Chondrocyte (in vitro differentiated cells): Measurements from ENCODE around the gene SIGLECL1. TPM values are rescaled to one million over a fixed set of nuclear protein-coding genes. Genes with fewer than 3 reads are reported as not detected.

Experiments
- DNase-seq: peaks from one replicate; pipeline ENCODE4 v3.0.0; 2021; ENCODE audit warnings: mixed read lengths, low spot score
- H3K27ac Mint-ChIP-seq: one replicate; pipeline ENCODE4 v1.8.0; 2021; ENCODE audit warnings: mild to moderate bottlenecking, moderate library complexity, mixed read lengths; ENCODE audit not compliant: unreplicated experiment
- H3K27me3 Mint-ChIP-seq: 2 replicates; pipeline ENCODE4 v1.8.0; 2021; ENCODE audit warnings: low read depth, mixed read lengths
- H3K36me3 Mint-ChIP-seq: 2 replicates; pipeline ENCODE4 v1.8.0; 2021; ENCODE audit warnings: low read depth, mixed read lengths
- H3K4me1 Mint-ChIP-seq: 2 replicates; pipeline ENCODE4 v1.8.0; 2021; ENCODE audit warnings: low read depth, mild to moderate bottlenecking, mixed read lengths
- H3K4me3 Mint-ChIP-seq: one replicate; pipeline ENCODE4 v1.8.0; 2021; ENCODE audit warnings: mild to moderate bottlenecking, moderate library complexity, mixed read lengths; ENCODE audit not compliant: unreplicated experiment
- H3K9me3 Mint-ChIP-seq: 2 replicates; pipeline ENCODE4 v1.8.0; 2021; ENCODE audit warnings: low read depth, mixed read lengths
- long read RNA-seq: library from polyadenylated mRNA; stranded (forward); transcript quantifications from one replicate; pipeline ENCODE4 v2.0.0, GENCODE V29; 2021
- total RNA-seq: library from RNA; stranded (reverse); gene quantifications from 3 replicates; pipeline ENCODE4 v1.2.1, GENCODE V29; 2021
- TF ChIP-seq, protein P1 (sequence below): fragments of 200-600 bp; sonication (generic); IDR thresholded peaks from 2 replicates; pipeline ENCODE4 v1.5.0; 2021; ENCODE audit warnings: antibody characterized with exemption, mild to moderate bottlenecking, moderate library complexity

The SIGLECL1 gene
- not detected in 3 replicates for total RNA-seq
- long read RNA-seq = 0 reads

DNA sequence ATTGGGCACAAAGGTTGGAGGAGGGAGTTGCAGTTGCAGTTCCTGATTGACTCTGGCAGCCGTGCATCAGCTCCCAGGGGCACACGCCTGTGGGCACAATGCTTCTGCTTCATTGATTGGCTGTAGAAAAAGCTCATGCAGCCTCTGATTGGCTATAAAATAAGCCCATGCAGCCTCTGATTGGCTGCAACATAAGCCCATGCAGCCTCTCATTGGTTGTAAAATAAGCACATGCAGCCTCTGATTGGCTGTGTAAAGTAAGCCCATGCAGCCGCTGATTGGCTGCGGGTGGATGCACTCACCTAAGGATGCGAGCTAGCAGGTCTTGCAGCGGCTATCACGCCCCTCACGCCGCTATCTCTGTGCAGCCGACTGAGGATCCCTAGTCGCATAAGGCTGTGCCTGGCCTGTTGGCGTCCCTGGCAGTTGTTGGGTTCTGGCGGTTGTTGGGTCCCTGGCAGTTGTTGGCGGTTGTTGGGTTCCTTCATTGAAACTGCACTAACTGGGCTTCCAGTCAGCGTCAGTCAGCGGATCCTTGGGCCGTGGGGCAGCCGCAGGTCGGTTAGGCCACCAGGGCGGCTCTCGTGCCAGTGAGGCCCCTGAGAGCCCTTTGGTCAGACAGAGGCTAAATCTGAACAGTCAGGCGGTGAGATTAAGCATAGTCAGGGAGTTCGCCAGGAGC is at the start of gene SIGLECL1:
Gene SIGLECL1, plus strand, starts transcription at position 295 of the 682 bp plus-strand sequence. CDS start 12,993 bp downstream, outside the sequence.
- DNase-seq = no peak
- TF ChIP-seq, protein P1, sequence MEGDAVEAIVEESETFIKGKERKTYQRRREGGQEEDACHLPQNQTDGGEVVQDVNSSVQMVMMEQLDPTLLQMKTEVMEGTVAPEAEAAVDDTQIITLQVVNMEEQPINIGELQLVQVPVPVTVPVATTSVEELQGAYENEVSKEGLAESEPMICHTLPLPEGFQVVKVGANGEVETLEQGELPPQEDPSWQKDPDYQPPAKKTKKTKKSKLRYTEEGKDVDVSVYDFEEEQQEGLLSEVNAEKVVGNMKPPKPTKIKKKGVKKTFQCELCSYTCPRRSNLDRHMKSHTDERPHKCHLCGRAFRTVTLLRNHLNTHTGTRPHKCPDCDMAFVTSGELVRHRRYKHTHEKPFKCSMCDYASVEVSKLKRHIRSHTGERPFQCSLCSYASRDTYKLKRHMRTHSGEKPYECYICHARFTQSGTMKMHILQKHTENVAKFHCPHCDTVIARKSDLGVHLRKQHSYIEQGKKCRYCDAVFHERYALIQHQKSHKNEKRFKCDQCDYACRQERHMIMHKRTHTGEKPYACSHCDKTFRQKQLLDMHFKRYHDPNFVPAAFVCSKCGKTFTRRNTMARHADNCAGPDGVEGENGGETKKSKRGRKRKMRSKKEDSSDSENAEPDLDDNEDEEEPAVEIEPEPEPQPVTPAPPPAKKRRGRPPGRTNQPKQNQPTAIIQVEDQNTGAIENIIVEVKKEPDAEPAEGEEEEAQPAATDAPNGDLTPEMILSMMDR = no peak
- no peaks in the 10 kb centered on the region for H3K27me3 Mint-ChIP-seq
- no peaks in the 10 kb centered on the region for H3K36me3 Mint-ChIP-seq
- H3K9me3 Mint-ChIP-seq = peaks cover 6% of the 10 kb centered on the region
- H3K4me1 Mint-ChIP-seq = no peaks in the 10 kb centered on the region
- H3K4me3 Mint-ChIP-seq = no peak within 1 kb of the TSS
- H3K27ac Mint-ChIP-seq = no peak within 1 kb of the TSS

GRCh38 chr19:51201712-51202111 is 49.2 kb upstream of the SIGLECL1 start:
- no peak for DNase-seq
- Mint-ChIP-seq H3K36me3 (no peaks in the 10 kb centered on the region), H3K27ac (no peak overlapping the region), H3K4me1 (no peaks in the 10 kb centered on the region), H3K27me3 (peaks cover 7% of the 10 kb centered on the region), H3K4me3 (no peak overlapping the region), H3K9me3 (no peaks in the 10 kb centered on the region)
- TF ChIP-seq, protein P1 = no peak

- Mint-ChIP-seq H3K9me3 (no peaks in the 10 kb centered on the region), H3K27ac (no peak overlapping the region), H3K4me1 (no peaks in the 10 kb centered on the region), H3K4me3 (no peak overlapping the region), H3K36me3 (no peaks in the 10 kb centered on the region), H3K27me3 (peaks cover 7% of the 10 kb centered on the region)
- TF ChIP-seq, protein P1 = no peak
- no peak for DNase-seq
Observed at GRCh38 chr19:51203916-51204315, 47.0 kb upstream of the SIGLECL1 start.

GRCh38 chr19:51204321-51204720 is 46.6 kb upstream of the SIGLECL1 start:
- TF ChIP-seq, protein P1 = no peak
- H3K9me3 Mint-ChIP-seq = no peaks in the 10 kb centered on the region
- H3K36me3 Mint-ChIP-seq = no peaks in the 10 kb centered on the region
- DNase-seq = no peak
- peaks cover 7% of the 10 kb centered on the region for H3K27me3 Mint-ChIP-seq
- H3K4me1 Mint-ChIP-seq = no peaks in the 10 kb centered on the region
- H3K4me3 Mint-ChIP-seq = no peak overlapping the region
- H3K27ac Mint-ChIP-seq = no peak overlapping the region

DNA sequence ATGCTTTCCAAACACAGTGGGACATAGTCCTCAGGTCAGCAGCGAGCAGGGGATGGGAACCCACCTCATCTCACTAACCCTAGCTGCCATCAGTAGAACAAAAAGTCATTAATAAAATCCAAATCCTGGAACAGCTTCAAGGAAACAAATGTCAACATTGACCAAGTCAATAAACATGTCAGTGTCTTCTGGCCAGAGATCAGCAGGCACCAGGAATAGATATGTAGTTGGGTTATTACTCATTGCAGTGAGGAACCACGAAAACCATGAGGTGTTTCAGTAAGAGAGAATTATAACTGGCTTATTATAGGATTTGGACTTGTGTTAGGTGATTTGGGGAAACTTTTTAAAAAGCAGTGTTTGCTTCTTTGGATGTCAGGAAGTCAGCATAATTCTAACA is 43.1 kb upstream of the SIGLECL1 start:
- no peak for DNase-seq
- TF ChIP-seq, protein P1 = no peak
- Mint-ChIP-seq H3K4me1 (no peaks in the 10 kb centered on the region), H3K36me3 (no peaks in the 10 kb centered on the region), H3K27me3 (peaks cover 3% of the 10 kb centered on the region), H3K4me3 (no peak overlapping the region), H3K27ac (no peak overlapping the region), H3K9me3 (peaks cover 6% of the 10 kb centered on the region)
